Endothelial cell of umbilical vein (primary cell): ENCODE results near the gene NEMP1. TPM values are rescaled to one million over a fixed set of nuclear protein-coding genes. Genes with fewer than 3 reads are reported as not detected.

Source experiments
- BruUV-seq: library from RNA; stranded (reverse); fragments of 400-500 nt; replicated peaks from 2 replicates; lab custom pipeline; 2021; lab: Mats Ljungman, UMichigan
- CTCF ChIA-PET: fragments of 300-600, 350-600 bp; sonication (Branson Sonifier 250); formaldehyde crosslinking; loops from one replicate; lab custom pipeline; 2021; ENCODE audit warnings: antibody characterized with exemption, inconsistent platforms; lab: Charles Lee
- POLR2A ChIA-PET: fragments of 300-600, 350-600 bp; sonication (Branson Sonifier 250); formaldehyde crosslinking; loops from one replicate; lab custom pipeline; 2021; ENCODE audit warnings: antibody characterized with exemption, inconsistent platforms; lab: Charles Lee
- DNase-seq: peaks from one replicate; pipeline ENCODE4 v3.0.0-alpha.2; 2011; ENCODE audit warnings: low read depth, low spot score
- FAIRE-seq: peaks from 2 replicates; lab custom pipeline; 2011; peaks lifted over from hg19 to GRCh38; lab: Jason Lieb, UNC
- H2AFZ ChIP-seq: 2 replicates; pipeline ENCODE4 v1.6.0; 2012; ENCODE audit warnings: low read depth, low read length, control low read depth, inconsistent platforms
- H3K27ac ChIP-seq: 2 replicates; pipeline ENCODE4 v1.5.1; 2011; ENCODE audit warnings: low read depth, mild to moderate bottlenecking, control low read depth, low read length, moderate library complexity; ENCODE audit not compliant: insufficient read depth
- H3K27me3 ChIP-seq, 2 experiments: 2 replicates each; pipeline versions ENCODE4 v1.6.0 to v1.6.1; 2011; ENCODE audit warnings: low read length in 2 of 2, mixed read lengths in 1 of 2; ENCODE audit not compliant: control insufficient read depth in 2 of 2, insufficient read depth in 2 of 2
- H3K36me3 ChIP-seq, 2 experiments: 2 replicates in 1 of 2; 3 replicates in 1 of 2; pipeline ENCODE4 v1.5.1; 2011; ENCODE audit warnings: low read length in 2 of 2, mild to moderate bottlenecking in 1 of 2, moderate library complexity in 1 of 2; ENCODE audit not compliant: control insufficient read depth in 2 of 2, insufficient read depth in 2 of 2; ENCODE audit errors: extremely low read depth in 1 of 2
- H3K4me1 ChIP-seq: 3 replicates; pipeline ENCODE4 v1.5.1; 2011; ENCODE audit warnings: mild to moderate bottlenecking, low read length; ENCODE audit not compliant: control insufficient read depth, insufficient read depth; ENCODE audit errors: extremely low read depth
- H3K4me2 ChIP-seq: 2 replicates; pipeline ENCODE4 v1.6.1; 2011; ENCODE audit warnings: low read length, control low read depth, mixed read lengths; ENCODE audit not compliant: insufficient read depth
- H3K4me3 ChIP-seq, 3 experiments: fragments of 200-600 bp in 1 of 3; sonication (generic), shearing (Covaris generic) in 1 of 3; replicated peaks in 1 of 3; 2 replicates each; pipeline ENCODE4 v1.5.1; 2011 to 2016; ENCODE audit warnings: control low read depth in 3 of 3, low read length in 3 of 3, mild to moderate bottlenecking in 2 of 3, inconsistent platforms in 1 of 3, low read depth in 1 of 3, moderate library complexity in 1 of 3; ENCODE audit not compliant: insufficient read depth in 1 of 3
- H3K79me2 ChIP-seq: 2 replicates; pipeline ENCODE4 v1.6.0; 2012; ENCODE audit warnings: low read length, inconsistent platforms; ENCODE audit not compliant: control insufficient read depth, insufficient read depth
- H3K9ac ChIP-seq: replicated peaks from 2 replicates; pipeline ENCODE3; 2011; ENCODE audit warnings: low read length, control low read depth; ENCODE audit not compliant: insufficient read depth; ENCODE audit errors: extremely low read depth
- H3K9me1 ChIP-seq: replicated peaks from 3 replicates; pipeline ENCODE4 v1.6.0; 2011; ENCODE audit warnings: mild to moderate bottlenecking, low read length; ENCODE audit not compliant: control insufficient read depth, insufficient read depth; ENCODE audit errors: extremely low read depth
- H3K9me3 ChIP-seq: replicated peaks from 2 replicates; pipeline ENCODE4 v1.5.1; 2012; ENCODE audit warnings: low read length, inconsistent platforms; ENCODE audit not compliant: control insufficient read depth, insufficient read depth
- H4K20me1 ChIP-seq: replicated peaks from 2 replicates; pipeline ENCODE3; 2011; ENCODE audit warnings: mild to moderate bottlenecking, low read length; ENCODE audit not compliant: control insufficient read depth, insufficient read depth; ENCODE audit errors: extremely low read depth
- CTCF ChIP-seq, 2 donors: IDR thresholded peaks; 1 replicate in 1 of 2; 2 replicates in 1 of 2; pipeline ENCODE4 v1.5.1; 2011; ENCODE audit warnings: low read length in 2 of 2, mild to moderate bottlenecking in 2 of 2, moderate library complexity in 2 of 2, control low read depth in 1 of 2, inconsistent platforms in 1 of 2, low read depth in 1 of 2; ENCODE audit not compliant: insufficient read depth in 1 of 2; ENCODE audit errors: extremely low read depth in 1 of 2
- EZH2 ChIP-seq: IDR thresholded peaks from 2 replicates; pipeline ENCODE4 v1.6.1; 2012; ENCODE audit warnings: borderline replicate concordance, low read depth, mild to moderate bottlenecking, moderate library complexity, low read length, inconsistent platforms; ENCODE audit not compliant: severe bottlenecking
- POLR2A ChIP-seq: IDR thresholded peaks from 2 replicates; pipeline ENCODE4 v1.6.1; 2012; ENCODE audit warnings: low read depth, mild to moderate bottlenecking, control low read depth, low read length
- POLR2AphosphoS5 ChIP-seq: IDR thresholded peaks from 2 replicates; pipeline ENCODE4 v1.6.1; 2012; ENCODE audit warnings: low read depth, mild to moderate bottlenecking, control low read depth, low read length, moderate library complexity; ENCODE audit not compliant: insufficient read depth
- dilution Hi-C: fragments of 300-500 bp; cut with MboI; formaldehyde crosslinking; loops from one replicate; pipeline ENCODE4 v1.15.0; 2019; ENCODE audit warnings: low sequenced_read_pairs; ENCODE audit not compliant: extremely low pct_ligation_motif_present
- intact Hi-C: fragments of 100-400 bp; cut with micrococcal nuclease; formaldehyde crosslinking; loops from one replicate; pipeline ENCODE4 v1.10.0; 2022
- polyA plus RNA-seq, 4 experiments: library from polyadenylated mRNA; depleted of rRNA in 3 of 4; stranded (reverse) in 3 of 4; unstranded in 1 of 4; fragments of >200 nt; gene quantifications; 2 replicates each; pipeline versions ENCODE4 v1.2.1 to v1.2.3, GENCODE V29; 2011 to 2012; ENCODE audit warnings: missing spikeins in 1 of 4
- total RNA-seq: library from RNA; stranded (reverse); gene quantifications from 2 replicates; pipeline ENCODE4 v1.2.3, GENCODE V29; 2021

NEMP1 gene
- total and polyA plus RNA-seq, 2 donors (not counting 3 experiments of a cell fraction or from before 2014, with no cell fraction given), result 10.8 to 21.5 TPM

GRCh38 chr12:57127726-57128518 is 49.3 kb upstream of the NEMP1 start, which contains the start of gene LRP1:
TSS of gene LRP1 (plus strand) at chr12:57128483. CDS start at chr12:57128965, 482 bp downstream.
- POLR2A ChIA-PET, result interaction anchor here (0.6 to 1.2 kb wide), 6 partner anchors 18 to 402 kb away, joined by 3 to 8 read pairs (median 3); partner anchors contain the start of genes NAB2 and NACA
- intact Hi-C loops (loop anchor here (2.0 to 5.0 kb wide), 2 partner anchors 21 to 114 kb away; no protein-coding TSS in a partner anchor), dilution Hi-C loops (no loop called here)
- Histone ChIP-seq H3K4me3 (peak within 1 kb of the TSS; percentile 68 to 86 (median 76)), H3K27ac (no peak within 1 kb of the TSS), H3K36me3 (no peaks in the 10 kb centered on the region), H3K79me2 (no peaks in the 10 kb centered on the region), H4K20me1 (no peaks in the 10 kb centered on the region), H3K4me2 (peak within 1 kb of the TSS; percentile 95), H3K4me1 (peaks cover 4% of the 10 kb centered on the region), H3K9ac (peak within 1 kb of the TSS; percentile 44), H3K9me3 (no peaks in the 10 kb centered on the region), H3K27me3 (peaks cover 45 to 63% of the 10 kb centered on the region in 2 experiments), H2AFZ (peak within 1 kb of the TSS; percentile 96), H3K9me1 (no peaks in the 10 kb centered on the region)
- peak; percentile 72 for FAIRE-seq
- CTCF ChIA-PET, result interaction anchor here (0.6 to 18.0 kb wide), 20 partner anchors 10 to 145 kb away, joined by 3 to 429 read pairs (median 3); partner anchors contain the start of genes NEMP1, SHMT2 and STAT6
- TF ChIP-seq POLR2A (peak; percentile 30), EZH2 (no peak), POLR2AphosphoS5 (no peak), CTCF (IDR thresholded peaks at IDR 0.05; ENCODE audit: extremely low read depth in 1 of 2, insufficient read depth in 1 of 2, low read depth in 1 of 2, low read length in 2 of 2) (no peak)
- peak; percentile 77 for DNase-seq
- BruUV-seq, result no TSS peak
